Spleen (tissue), 11 donors: Measurements from ENCODE around the gene GRK6. TPM values are rescaled to one million over a fixed set of nuclear protein-coding genes. Genes with fewer than 3 reads are reported as not detected.
A peak's percentile ranks its signal among the peaks of the same experiment; 100 is the strongest.

Experiments
- DNase-seq: peaks from one replicate; pipeline ENCODE4 v3.0.0-alpha.2; 2020
- H3K27ac ChIP-seq, 8 donors: fragments of 200-600 bp; sonication (generic) in 7 of 8; 1 replicate in 4 of 8; 2 replicates in 4 of 8; pipeline versions ENCODE4 v1.5.0 to v1.8.0; 2016 to 2021; ENCODE audit warnings: inconsistent platforms in 4 of 8, mild to moderate bottlenecking in 4 of 8, moderate library complexity in 1 of 8
- H3K27me3 ChIP-seq, 7 donors: fragments of 200-600 bp; sonication (generic) in 6 of 7; replicated peaks in 1 of 7; 1 replicate in 4 of 7; 2 replicates in 3 of 7; pipeline versions ENCODE4 v1.5.0 to v1.8.0; 2016 to 2021; ENCODE audit warnings: inconsistent platforms in 3 of 7, mild to moderate bottlenecking in 1 of 7
- H3K36me3 ChIP-seq, 6 donors: fragments of 200-600 bp; sonication (generic) in 5 of 6; 1 replicate in 4 of 6; 2 replicates in 2 of 6; pipeline versions ENCODE4 v1.5.0 to v1.8.0; 2016 to 2021; ENCODE audit warnings: inconsistent platforms in 2 of 6
- H3K4me1 ChIP-seq, 6 donors: fragments of 200-600 bp; sonication (generic) in 5 of 6; 1 replicate in 3 of 6; 2 replicates in 3 of 6; pipeline versions ENCODE4 v1.5.0 to v1.8.0; 2016 to 2021; ENCODE audit warnings: inconsistent platforms in 3 of 6
- H3K4me3 ChIP-seq, 8 donors: fragments of 200-600 bp; sonication (generic) in 7 of 8; 1 replicate in 4 of 8; 2 replicates in 4 of 8; pipeline versions ENCODE4 v1.5.0 to v1.8.0; 2016 to 2021; ENCODE audit warnings: inconsistent platforms in 4 of 8, mild to moderate bottlenecking in 4 of 8, moderate library complexity in 2 of 8
- H3K9me3 ChIP-seq, 8 donors: fragments of 200-600 bp; sonication (generic) in 7 of 8; 1 replicate in 4 of 8; 2 replicates in 4 of 8; pipeline versions ENCODE4 v1.5.0 to v1.8.0; 2016 to 2021; ENCODE audit warnings: inconsistent platforms in 4 of 8
- POLR2A ChIP-seq, 3 donors: fragments of 450-650 bp; IDR thresholded peaks; one replicate each; pipeline ENCODE4 v1.5.1; 2017; ENCODE audit warnings: antibody characterized with exemption in 3 of 3, mild to moderate bottlenecking in 1 of 3
- POLR2AphosphoS5 ChIP-seq, 3 donors: sonication (generic); formaldehyde crosslinking; IDR thresholded peaks; one replicate each; pipeline ENCODE4 v1.5.1; 2017; ENCODE audit warnings: antibody characterized with exemption in 3 of 3
- WGBS, 5 donors: extraction: QIAGEN DNeasy Blood & Tissue Kit in 3 of 5; methylation state at CpG; one replicate each; pipeline versions ENCODE4 v1.1.5 to v1.1.7; 2013 to 2018; 5-methylcytosine and 5-hydroxymethylcytosine counted together
- intact Hi-C: fragments of 100-400 bp; cut with DNase I; formaldehyde crosslinking; loops from one replicate; pipeline ENCODE4 v1.15.0; 2023; ENCODE audit warnings: low total_unique reads
- polyA plus RNA-seq, 3 donors: library from polyadenylated mRNA; stranded (reverse); fragments of 200-250 nt; gene quantifications; one replicate each; pipeline ENCODE4 v1.2.1, GENCODE V29; 2013
- total RNA-seq, 7 donors: library from RNA; depleted of rRNA in 3 of 7; stranded (reverse); fragments of >200 nt in 3 of 7; fragmentation: NEBNext Ultra II Directional in 4 of 7; extraction: Animal tissue kit (Norgen Biotek cat#: 25700) in 4 of 7; gene quantifications; one replicate each; pipeline versions ENCODE4 v1.1.0 to v1.2.1, GENCODE V29; 2016 to 2021
- TF ChIP-seq, protein P1 (sequence below), 11 experiments: fragments of 200-600 bp in 7 of 11; fragments of 450-650 bp in 4 of 11; sonication (generic) in 4 of 11; IDR thresholded peaks in 8 of 11; conservative IDR thresholded peaks in 3 of 11; 1 replicate in 7 of 11; 2 replicates in 4 of 11; pipeline versions ENCODE4 v1.4.0 to v1.8.0; 2016 to 2021; ENCODE audit warnings: antibody characterized with exemption in 11 of 11, inconsistent platforms in 4 of 11, mild to moderate bottlenecking in 1 of 11
- donor health status: healthy with polysubstance abuse.
- donor health status: DM: no; HTN: no; CAD: no; lungs with moderate emphysema.
- donor health status: DM: no; HTN: no; CAD: no.
- donor health status: Bipolar disorder and iron deficiency.
- donor health status: healthy.
- donor health status: DM: no; HTN: no; CAD: no.
- donor health status: DM: yes; HTN: yes; CAD: no.

GRK6 gene
- total and polyA plus RNA-seq, 10 donors: 45.7 to 170 (median 133) TPM

DNA sequence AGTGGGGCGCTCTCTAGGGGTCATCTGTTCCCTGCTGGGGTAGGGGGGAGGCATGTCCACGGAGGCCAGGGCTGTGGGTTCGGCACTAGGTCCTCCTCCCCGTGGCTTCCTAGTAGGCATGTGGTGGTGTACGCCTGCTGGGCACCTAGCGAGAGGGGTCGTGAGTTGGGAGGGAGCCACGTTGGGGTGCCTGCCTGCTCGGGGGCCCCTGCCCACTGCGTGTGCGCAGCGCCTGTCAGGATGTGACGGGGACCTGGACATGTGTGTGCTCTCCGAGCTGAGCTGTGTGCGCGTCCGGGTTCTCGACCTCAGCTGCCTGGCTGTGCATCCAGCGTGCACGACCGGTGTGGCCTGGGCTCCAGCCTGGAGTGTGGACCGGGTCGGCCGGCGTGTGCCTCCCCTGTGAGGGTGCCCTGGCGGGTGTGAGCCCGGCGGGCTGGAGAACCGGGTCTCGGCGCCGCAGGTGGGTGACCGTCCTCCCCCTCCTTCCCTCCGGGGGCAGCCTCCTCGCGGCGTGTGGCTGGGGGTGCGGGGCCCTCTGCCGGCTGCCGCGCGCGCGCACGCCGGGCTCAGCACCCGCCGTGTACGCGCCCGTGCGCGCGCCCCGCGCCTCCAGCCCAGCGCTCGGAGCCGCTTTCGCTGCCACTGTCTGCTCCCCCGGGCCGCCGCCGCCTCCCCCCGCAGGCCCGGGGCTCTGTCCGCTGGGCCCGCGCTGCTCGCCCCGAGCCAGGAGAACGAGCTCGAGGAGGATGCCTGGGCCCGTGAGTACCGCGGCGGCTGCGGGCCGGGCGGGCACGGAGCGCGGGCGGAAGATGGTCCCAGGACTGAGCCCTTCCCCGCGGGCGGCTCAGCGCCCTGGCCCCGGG, 20.0 kb downstream of the GRK6 start, which contains the start of gene PRR7:
PRR7 (plus strand) TSS at position 615 of the 866 bp plus-strand sequence. CDS start 8,254 bp downstream, outside the sequence.
- Histone ChIP-seq H3K4me3 (peak within 1 kb of the TSS; percentile 41 to 83 (median 55)), H3K27me3 (peaks cover 0 to 32% (median 0%) of the 10 kb centered on the region in 7 donors), H3K36me3 (peaks cover 0 to 28% (median 18%) of the 10 kb centered on the region in 6 donors), H3K4me1 (peaks cover 15 to 82% (median 49%) of the 10 kb centered on the region in 6 donors), H3K27ac (peak within 1 kb of the TSS; percentile 14 to 88 (median 78)), H3K9me3 (no peaks in the 10 kb centered on the region)
- WGBS, 5 donors: 0 to 1% (median 0%) methylated on average over 11 to 89 of the region's 89 CpGs
- TF ChIP-seq, protein P1, sequence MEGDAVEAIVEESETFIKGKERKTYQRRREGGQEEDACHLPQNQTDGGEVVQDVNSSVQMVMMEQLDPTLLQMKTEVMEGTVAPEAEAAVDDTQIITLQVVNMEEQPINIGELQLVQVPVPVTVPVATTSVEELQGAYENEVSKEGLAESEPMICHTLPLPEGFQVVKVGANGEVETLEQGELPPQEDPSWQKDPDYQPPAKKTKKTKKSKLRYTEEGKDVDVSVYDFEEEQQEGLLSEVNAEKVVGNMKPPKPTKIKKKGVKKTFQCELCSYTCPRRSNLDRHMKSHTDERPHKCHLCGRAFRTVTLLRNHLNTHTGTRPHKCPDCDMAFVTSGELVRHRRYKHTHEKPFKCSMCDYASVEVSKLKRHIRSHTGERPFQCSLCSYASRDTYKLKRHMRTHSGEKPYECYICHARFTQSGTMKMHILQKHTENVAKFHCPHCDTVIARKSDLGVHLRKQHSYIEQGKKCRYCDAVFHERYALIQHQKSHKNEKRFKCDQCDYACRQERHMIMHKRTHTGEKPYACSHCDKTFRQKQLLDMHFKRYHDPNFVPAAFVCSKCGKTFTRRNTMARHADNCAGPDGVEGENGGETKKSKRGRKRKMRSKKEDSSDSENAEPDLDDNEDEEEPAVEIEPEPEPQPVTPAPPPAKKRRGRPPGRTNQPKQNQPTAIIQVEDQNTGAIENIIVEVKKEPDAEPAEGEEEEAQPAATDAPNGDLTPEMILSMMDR (IDR thresholded peaks at IDR 0.05 in 8 of 11, conservative IDR thresholded peaks at IDR 0.05 in 3 of 11): peak in 5 of 11 experiments; percentile 21 to 41 (median 28)
- TF ChIP-seq POLR2A (IDR thresholded peaks at IDR 0.05) (no peak), POLR2AphosphoS5 (IDR thresholded peaks at IDR 0.05) (peak; percentile 87 to 95 (median 91))
- DNase-seq: peak; percentile 94
- intact Hi-C loops: no loop called here

DNA sequence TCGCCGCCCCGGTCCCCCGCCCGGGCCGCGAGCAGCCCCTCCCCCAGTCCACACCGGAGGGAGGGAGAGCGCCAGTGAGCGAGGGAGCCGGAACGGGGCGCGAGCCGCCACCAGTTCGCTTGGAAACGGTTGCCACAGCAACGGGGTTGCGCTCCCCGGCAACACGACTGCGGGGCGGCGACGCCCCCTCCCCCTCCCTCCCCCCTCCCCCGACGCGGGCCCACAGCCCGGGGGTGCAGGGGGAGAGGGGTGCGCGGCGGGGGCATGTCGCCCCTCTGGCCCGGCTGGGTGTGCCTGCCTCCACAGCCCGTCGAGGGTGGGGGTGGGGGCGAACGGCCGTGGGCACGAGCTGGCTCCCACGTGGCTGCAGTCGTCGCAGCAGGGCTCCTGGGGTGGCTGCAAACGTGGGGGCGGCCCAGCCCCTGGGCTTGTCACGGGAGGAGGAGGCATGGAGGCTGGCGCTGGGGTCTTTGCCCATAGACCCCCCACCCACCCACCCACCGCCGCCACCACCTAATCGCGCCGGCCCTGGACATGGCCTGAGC, 20.7 kb downstream of the GRK6 start:
- Histone ChIP-seq H3K9me3 (no peaks in the 10 kb centered on the region), H3K4me1 (peaks cover 15 to 77% (median 48%) of the 10 kb centered on the region in 6 donors), H3K4me3 (peak overlapping the region; percentile 41 to 83 (median 55)), H3K27me3 (peaks cover 0 to 32% (median 0%) of the 10 kb centered on the region in 7 donors), H3K36me3 (peaks cover 0 to 21% (median 11%) of the 10 kb centered on the region in 6 donors), H3K27ac (peak overlapping the region in 7 of 8 donors; percentile 67 to 88 (median 79))
- TF ChIP-seq POLR2AphosphoS5 (IDR thresholded peaks at IDR 0.05) (peak; percentile 21 to 81 (median 68)), POLR2A (IDR thresholded peaks at IDR 0.05) (no peak)
- TF ChIP-seq, protein P1 (IDR thresholded peaks at IDR 0.05 in 8 of 11, conservative IDR thresholded peaks at IDR 0.05 in 3 of 11): no peak
- peak; percentile 92 for DNase-seq
- intact Hi-C loops: no loop called here
- 0 to 3% (median 0%) methylated on average over 4 to 46 of the region's 52 CpGs for WGBS, 5 donors

GRCh38 chr5:177447611-177448243, 21.3 kb downstream of the GRK6 start:
- Histone ChIP-seq H3K9me3 (no peaks in the 10 kb centered on the region), H3K4me1 (peaks cover 15 to 76% (median 46%) of the 10 kb centered on the region in 6 donors), H3K36me3 (peaks cover 0 to 15% (median 5%) of the 10 kb centered on the region in 6 donors), H3K27ac (peak overlapping the region in 2 of 8 donors; percentile 86 to 88), H3K27me3 (peaks cover 0 to 32% (median 0%) of the 10 kb centered on the region in 7 donors), H3K4me3 (peak overlapping the region in 4 of 8 donors; percentile 58 to 83 (median 60))
- TF ChIP-seq, protein P1 (IDR thresholded peaks at IDR 0.05 in 8 of 11, conservative IDR thresholded peaks at IDR 0.05 in 3 of 11): no peak
- peak; percentile 62 to 82 (median 65) for TF ChIP-seq POLR2AphosphoS5 (IDR thresholded peaks at IDR 0.05)
- WGBS, 5 donors: 6 to 19% (median 9%) methylated on average over 19 to 23 of the region's 23 CpGs
- DNase-seq: peak; percentile 87
- intact Hi-C loops: no loop called here
